Neural crest cell (in vitro differentiated cells): Measurements from ENCODE around the gene LMO2. TPM values are rescaled to one million over a fixed set of nuclear protein-coding genes. Genes with fewer than 3 reads are reported as not detected.

Experiments
- DNase-seq: peaks from one replicate; pipeline ENCODE4 v3.0.0; 2021; ENCODE audit warnings: low read depth, mixed read lengths, low spot score
- H3K27ac Mint-ChIP-seq: one replicate; pipeline ENCODE4 v1.8.0; 2021; ENCODE audit warnings: mild to moderate bottlenecking, mixed read lengths; ENCODE audit not compliant: unreplicated experiment
- H3K27me3 Mint-ChIP-seq: 2 replicates; pipeline ENCODE4 v1.8.0; 2021; ENCODE audit warnings: low read depth, mild to moderate bottlenecking, mixed read lengths
- H3K36me3 Mint-ChIP-seq: 2 replicates; pipeline ENCODE4 v1.8.0; 2021; ENCODE audit warnings: low read depth, mild to moderate bottlenecking, mixed read lengths
- H3K4me1 Mint-ChIP-seq: 2 replicates; pipeline ENCODE4 v1.8.0; 2021; ENCODE audit warnings: mixed read lengths
- H3K4me3 Mint-ChIP-seq: one replicate; pipeline ENCODE4 v1.8.0; 2021; ENCODE audit warnings: mild to moderate bottlenecking, mixed read lengths
- H3K9me3 Mint-ChIP-seq: 2 replicates; pipeline ENCODE4 v1.8.0; 2021; ENCODE audit warnings: mixed read lengths
- total RNA-seq: library from RNA; stranded (reverse); gene quantifications from 2 replicates; pipeline ENCODE4 v1.2.1, GENCODE V29; 2021
- TF ChIP-seq, protein P1 (sequence below): fragments of 200-600 bp; sonication (generic); conservative IDR thresholded peaks from 2 replicates; pipeline ENCODE4 v1.5.0; 2021; ENCODE audit warnings: antibody characterized with exemption, mild to moderate bottlenecking

Gene LMO2
- total RNA-seq, 1 donor from 2014 or later: 0.49 TPM

DNA sequence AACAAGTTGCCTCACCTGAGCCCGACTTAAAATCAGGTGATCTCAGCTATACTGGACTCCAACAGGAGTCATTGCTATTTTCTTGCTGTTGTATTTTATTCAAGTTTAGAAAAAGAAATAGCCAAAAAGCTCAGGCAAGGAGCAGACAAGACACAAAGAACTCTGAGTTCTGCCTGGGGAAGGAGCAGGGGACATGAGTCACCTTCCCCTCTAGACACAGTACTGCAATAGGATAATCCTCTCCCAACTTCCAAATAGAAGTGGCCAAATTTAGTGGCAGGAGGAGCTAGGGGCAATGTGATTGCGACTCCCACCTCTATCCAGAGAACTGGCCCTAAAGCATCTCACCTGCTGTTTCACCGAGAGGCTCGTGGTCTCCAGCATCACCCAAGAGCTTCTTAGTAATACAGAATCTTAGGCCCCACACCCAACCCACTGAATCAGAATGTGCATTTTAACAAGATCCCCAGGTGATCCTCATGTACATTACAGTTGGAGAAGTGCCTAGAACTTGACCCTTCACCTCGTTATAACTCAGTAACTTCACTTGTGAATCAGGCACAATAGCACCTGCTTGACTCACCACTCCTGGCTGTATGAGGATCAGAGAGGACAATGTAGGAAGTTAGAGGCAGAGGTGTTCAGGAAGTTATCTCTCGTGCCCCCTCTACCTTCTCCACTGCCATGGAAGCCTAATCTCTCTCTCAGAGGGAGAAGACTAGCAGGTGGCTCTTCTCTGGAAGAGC, 60.8 kb downstream of the LMO2 start:
- Mint-ChIP-seq H3K9me3 (no peaks in the 10 kb centered on the region), H3K27ac (no peak overlapping the region), H3K4me1 (peaks cover 4% of the 10 kb centered on the region), H3K27me3 (peaks cover 52% of the 10 kb centered on the region), H3K36me3 (no peaks in the 10 kb centered on the region), H3K4me3 (no peak overlapping the region)
- TF ChIP-seq, protein P1, sequence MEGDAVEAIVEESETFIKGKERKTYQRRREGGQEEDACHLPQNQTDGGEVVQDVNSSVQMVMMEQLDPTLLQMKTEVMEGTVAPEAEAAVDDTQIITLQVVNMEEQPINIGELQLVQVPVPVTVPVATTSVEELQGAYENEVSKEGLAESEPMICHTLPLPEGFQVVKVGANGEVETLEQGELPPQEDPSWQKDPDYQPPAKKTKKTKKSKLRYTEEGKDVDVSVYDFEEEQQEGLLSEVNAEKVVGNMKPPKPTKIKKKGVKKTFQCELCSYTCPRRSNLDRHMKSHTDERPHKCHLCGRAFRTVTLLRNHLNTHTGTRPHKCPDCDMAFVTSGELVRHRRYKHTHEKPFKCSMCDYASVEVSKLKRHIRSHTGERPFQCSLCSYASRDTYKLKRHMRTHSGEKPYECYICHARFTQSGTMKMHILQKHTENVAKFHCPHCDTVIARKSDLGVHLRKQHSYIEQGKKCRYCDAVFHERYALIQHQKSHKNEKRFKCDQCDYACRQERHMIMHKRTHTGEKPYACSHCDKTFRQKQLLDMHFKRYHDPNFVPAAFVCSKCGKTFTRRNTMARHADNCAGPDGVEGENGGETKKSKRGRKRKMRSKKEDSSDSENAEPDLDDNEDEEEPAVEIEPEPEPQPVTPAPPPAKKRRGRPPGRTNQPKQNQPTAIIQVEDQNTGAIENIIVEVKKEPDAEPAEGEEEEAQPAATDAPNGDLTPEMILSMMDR: no peak
- no peak for DNase-seq

GRCh38 chr11:33829430-33830141, 62.3 kb downstream of the LMO2 start:
- Mint-ChIP-seq H3K9me3 (no peaks in the 10 kb centered on the region), H3K36me3 (no peaks in the 10 kb centered on the region), H3K4me1 (peaks cover 4% of the 10 kb centered on the region), H3K4me3 (peak overlapping the region; percentile 73), H3K27ac (no peak overlapping the region), H3K27me3 (peaks cover 42% of the 10 kb centered on the region)
- TF ChIP-seq, protein P1: peak; percentile 85
- peak; percentile 59 for DNase-seq

DNA sequence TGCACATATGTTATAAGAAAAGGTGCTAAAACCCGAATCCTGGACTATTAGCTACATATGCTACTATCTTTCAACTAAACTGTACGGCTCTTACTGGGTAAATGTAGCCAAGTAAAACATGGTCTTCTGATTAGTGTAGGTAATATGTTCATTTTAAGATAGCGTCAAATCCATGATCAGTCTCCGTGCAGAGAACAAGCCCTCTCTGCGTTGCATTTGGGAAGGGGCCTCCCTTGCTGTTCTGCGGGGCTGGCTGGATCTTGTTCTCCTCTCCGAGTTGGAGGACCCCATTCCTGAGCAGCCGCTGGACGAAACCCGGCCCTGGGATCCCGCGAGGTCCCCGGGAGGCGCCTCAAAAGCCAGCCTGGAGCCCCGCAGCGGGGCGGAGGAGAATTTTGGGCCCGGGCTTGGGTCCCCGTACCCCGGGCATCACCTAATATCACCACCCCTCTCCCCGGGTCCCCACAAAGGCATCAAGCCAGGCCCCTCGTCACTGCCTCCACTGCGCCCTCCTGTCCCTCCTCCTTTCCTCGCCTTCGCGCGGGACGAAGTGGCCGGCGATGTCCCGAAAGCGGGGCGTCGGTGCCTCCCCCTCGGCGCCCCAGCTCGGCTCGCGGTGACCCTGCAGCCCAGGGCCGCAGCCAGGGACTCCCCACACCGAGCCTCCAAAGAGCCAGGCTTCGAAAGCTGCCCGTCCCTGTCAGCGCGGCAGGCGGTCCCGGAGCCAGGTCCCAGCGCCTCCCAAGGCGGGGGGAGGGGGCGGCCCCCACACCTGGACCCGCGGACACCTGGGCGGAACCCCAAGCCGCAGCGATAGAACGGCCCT, 63.1 kb downstream of the LMO2 start:
- H3K4me3 Mint-ChIP-seq: no peak overlapping the region
- H3K36me3 Mint-ChIP-seq: no peaks in the 10 kb centered on the region
- TF ChIP-seq, protein P1: no peak
- H3K27me3 Mint-ChIP-seq: peaks cover 36% of the 10 kb centered on the region
- DNase-seq: no peak
- H3K4me1 Mint-ChIP-seq: peaks cover 4% of the 10 kb centered on the region
- no peaks in the 10 kb centered on the region for H3K9me3 Mint-ChIP-seq
- H3K27ac Mint-ChIP-seq: no peak overlapping the region

GRCh38 chr11:33827206-33827605, 64.7 kb downstream of the LMO2 start:
- H3K27me3 Mint-ChIP-seq: peaks cover 26% of the 10 kb centered on the region
- no peaks in the 10 kb centered on the region for H3K9me3 Mint-ChIP-seq

More at GRCh38 chr11:33827206-33827605, 64.7 kb downstream of the LMO2 start:
- no peak overlapping the region for H3K27ac Mint-ChIP-seq
- peaks cover 4% of the 10 kb centered on the region for H3K4me1 Mint-ChIP-seq
- no peak overlapping the region for H3K4me3 Mint-ChIP-seq
- H3K36me3 Mint-ChIP-seq: no peaks in the 10 kb centered on the region
- TF ChIP-seq, protein P1: no peak
- DNase-seq: no peak
